Measurements from ENCODE around the gene GREM1. TPM values are rescaled to one million over a fixed set of nuclear protein-coding genes. Genes with fewer than 3 reads are reported as not detected.

Gene GREM1
- total RNA-seq, 2 donors from 2014 or later, result 0.62 to 2.7 TPM

- H3K27ac Mint-ChIP-seq, result no peak overlapping the region
- H3K36me3 ChIP-seq (ENCODE audit: control insufficient read depth, insufficient read depth, low read length), result no peaks in the 10 kb centered on the region
- 93 to 100% methylated on average over 2 of the region's 2 CpGs for WGBS, 2 experiments (ENCODE audit: insufficient coverage in 1 of 2, insufficient read length in 1 of 2)
Measured at GRCh38 chr15:32705446-32705845, 12.4 kb upstream of the GREM1 start.

GRCh38 chr15:32706704-32707103, 11.1 kb upstream of the GREM1 start:
- WGBS, 2 experiments (ENCODE audit: insufficient coverage in 1 of 2, insufficient read length in 1 of 2), result 82 to 92% methylated on average over 3 of the region's 3 CpGs

More at GRCh38 chr15:32705446-32705845, 12.4 kb upstream of the GREM1 start:
- Histone ChIP-seq H3K27me3 (ENCODE audit: control insufficient read depth, insufficient read depth, low read length, poor library complexity, severe bottlenecking) (no peaks in the 10 kb centered on the region), H3K9ac (ENCODE audit: extremely low read depth, low read length, poor library complexity, severe bottlenecking) (no peak overlapping the region), H3K27ac (ENCODE audit: low read depth, low read length) (no peak overlapping the region), H3K4me1 (ENCODE audit: control insufficient read depth, insufficient read depth, low read length) (no peaks in the 10 kb centered on the region), H3K4me3 (ENCODE audit: low read length) (no peak overlapping the region), H3K9me3 (ENCODE audit: control insufficient read depth, low read length) (no peaks in the 10 kb centered on the region)
- Mint-ChIP-seq H3K4me3 (no peak overlapping the region), H3K36me3 (ENCODE audit: low read depth) (no peaks in the 10 kb centered on the region), H3K9me3 (no peaks in the 10 kb centered on the region), H3K4me1 (no peaks in the 10 kb centered on the region), H3K27me3 (ENCODE audit: insufficient read depth) (peaks cover 15% of the 10 kb centered on the region)
- no peak for DNase-seq
- TF ChIP-seq CTCF (conservative IDR thresholded peaks at IDR 0.05), result no peak

GRCh38 chr15:32707436-32707835, 10.4 kb upstream of the GREM1 start:
- 72 to 78% methylated on average over 5 to 6 of the region's 6 CpGs for WGBS, 2 experiments (ENCODE audit: insufficient coverage in 1 of 2, insufficient read length in 1 of 2)
- H3K4me1 Mint-ChIP-seq, result no peaks in the 10 kb centered on the region
- H3K9me3 Mint-ChIP-seq, result no peaks in the 10 kb centered on the region
- Histone ChIP-seq H3K36me3 (ENCODE audit: control insufficient read depth, insufficient read depth, low read length) (no peaks in the 10 kb centered on the region), H3K9ac (ENCODE audit: extremely low read depth, low read length, poor library complexity, severe bottlenecking) (no peak overlapping the region), H3K27me3 (ENCODE audit: control insufficient read depth, insufficient read depth, low read length, poor library complexity, severe bottlenecking) (no peaks in the 10 kb centered on the region), H3K4me1 (ENCODE audit: control insufficient read depth, insufficient read depth, low read length) (no peaks in the 10 kb centered on the region), H3K9me3 (ENCODE audit: control insufficient read depth, low read length) (no peaks in the 10 kb centered on the region), H3K27ac (ENCODE audit: low read depth, low read length) (no peak overlapping the region), H3K4me3 (ENCODE audit: low read length) (no peak overlapping the region)
- DNase-seq, result no peak
- H3K27me3 Mint-ChIP-seq (ENCODE audit: insufficient read depth), result peaks cover 18% of the 10 kb centered on the region
- H3K27ac Mint-ChIP-seq, result no peak overlapping the region
- no peak overlapping the region for H3K4me3 Mint-ChIP-seq
- TF ChIP-seq CTCF (conservative IDR thresholded peaks at IDR 0.05), result no peak
- no peaks in the 10 kb centered on the region for H3K36me3 Mint-ChIP-seq (ENCODE audit: low read depth)

More at GRCh38 chr15:32706704-32707103, 11.1 kb upstream of the GREM1 start:
- Histone ChIP-seq H3K27me3 (ENCODE audit: control insufficient read depth, insufficient read depth, low read length, poor library complexity, severe bottlenecking) (no peaks in the 10 kb centered on the region), H3K4me1 (ENCODE audit: control insufficient read depth, insufficient read depth, low read length) (no peaks in the 10 kb centered on the region), H3K9me3 (ENCODE audit: control insufficient read depth, low read length) (no peaks in the 10 kb centered on the region), H3K36me3 (ENCODE audit: control insufficient read depth, insufficient read depth, low read length) (no peaks in the 10 kb centered on the region), H3K27ac (ENCODE audit: low read depth, low read length) (no peak overlapping the region), H3K9ac (ENCODE audit: extremely low read depth, low read length, poor library complexity, severe bottlenecking) (no peak overlapping the region), H3K4me3 (ENCODE audit: low read length) (no peak overlapping the region)
- no peaks in the 10 kb centered on the region for H3K36me3 Mint-ChIP-seq (ENCODE audit: low read depth)
- H3K4me3 Mint-ChIP-seq, result no peak overlapping the region
- DNase-seq, result no peak
- no peaks in the 10 kb centered on the region for H3K4me1 Mint-ChIP-seq
- H3K27me3 Mint-ChIP-seq (ENCODE audit: insufficient read depth), result peaks cover 17% of the 10 kb centered on the region
- H3K27ac Mint-ChIP-seq, result no peak overlapping the region
- H3K9me3 Mint-ChIP-seq, result no peaks in the 10 kb centered on the region
- no peak for TF ChIP-seq CTCF (conservative IDR thresholded peaks at IDR 0.05)
